HepG2 (cell line): ENCODE measurements around the gene CCM2. TPM values are rescaled to one million over a fixed set of nuclear protein-coding genes. Genes with fewer than 3 reads are reported as not detected.

Experiments used
- AHDC1 ChIP-seq: sonication (generic); formaldehyde crosslinking; IDR thresholded peaks from 2 replicates; pipeline ENCODE4 v1.5.1; 2020; ENCODE audit warnings: mild to moderate bottlenecking, missing genetic modification reagents, borderline replicate concordance
- ATF4 ChIP-seq, 2 experiments: fragments of 450-650 bp in 1 of 2; sonication (generic) in 1 of 2; formaldehyde crosslinking; IDR thresholded peaks; 2 replicates each; pipeline versions ENCODE4 v1.5.0 to v1.8.0; 2020 to 2022; ENCODE audit warnings: mild to moderate bottlenecking in 1 of 2, missing genetic modification reagents in 1 of 2
- REXO4 ChIP-seq: sonication (generic); formaldehyde crosslinking; IDR thresholded peaks from 2 replicates; pipeline ENCODE4 v1.8.0; 2022; ENCODE audit warnings: missing genetic modification reagents, mild to moderate bottlenecking, borderline replicate concordance
- ZNF549 ChIP-seq: sonication (generic); formaldehyde crosslinking; IDR thresholded peaks from 2 replicates; pipeline ENCODE4 v1.5.0; 2020; ENCODE audit warnings: missing genetic modification reagents
- ZNF761 ChIP-seq: sonication (generic); formaldehyde crosslinking; conservative IDR thresholded peaks from 2 replicates; pipeline ENCODE4 v1.4.0; 2020; ENCODE audit warnings: mild to moderate bottlenecking, missing genetic modification reagents
- polyA plus RNA-seq, 8 experiments: library from polyadenylated mRNA; depleted of rRNA in 3 of 8; stranded (reverse) in 7 of 8; unstranded in 1 of 8; fragments of >200 nt; fragmentation: Illumina TruSeq in 4 of 8; extraction: Trizol in 4 of 8; gene quantifications; 2 replicates each; pipeline versions ENCODE4 v1.2.1 to v1.2.3, GENCODE V29; 2011 to 2016; ENCODE audit warnings: low read depth in 4 of 8, missing spikeins in 1 of 8, mixed read lengths in 1 of 8; ENCODE audit not compliant: insufficient read depth in 1 of 8
- total RNA-seq, 5 experiments: library from RNA; depleted of rRNA; stranded (reverse); fragments of >200 nt; fragmentation: Illumina TruSeq; extraction: Trizol; gene quantifications; 2 replicates each; pipeline ENCODE4 v1.2.3, GENCODE V29; 2016; ENCODE audit warnings: low read depth in 1 of 5

The CCM2 gene
- total and polyA plus RNA-seq, 2 of the 13 experiments (the other 11 are each of a cell fraction or from before 2014, with no cell fraction given), result 13.7 to 15.8 TPM

GRCh38 chr7:45108863-45109262, 108.9 kb downstream of the CCM2 start (continued):
- TF ChIP-seq ATF4 (CRISPR knock-in tag; IDR thresholded peaks at IDR 0.05) (no peak), ZNF761 (no peak), ZNF549 (CRISPR knock-in tag) (no peak), AHDC1 (no peak), REXO4 (CRISPR knock-in tag) (no peak)
